Activated CD4-positive, alpha-beta T cell treated with anti-CD3 and anti-CD28 coated beads for 36 hours (primary cell): Measurements from ENCODE around the gene CDK5RAP2. TPM values are rescaled to one million over a fixed set of nuclear protein-coding genes. Genes with fewer than 3 reads are reported as not detected.

ENCODE experiments used
- ATAC-seq: fragments of 200-7000 bp; cut with Tn5 transposase; one replicate; pipeline ENCODE4 v1.10.0; 2021; ENCODE audit warnings: mild to moderate bottlenecking, moderate library complexity
- CTCF ChIA-PET: fragments of 350-600 bp; sonication (Branson Sonifier 250); formaldehyde crosslinking; loops from one replicate; lab custom pipeline; 2021; ENCODE audit warnings: antibody characterized with exemption; lab: Charles Lee
- POLR2A ChIA-PET: fragments of 350-600 bp; sonication (Branson Sonifier 250); formaldehyde crosslinking; loops from one replicate; lab custom pipeline; 2021; ENCODE audit warnings: antibody characterized with exemption, inconsistent platforms; lab: Charles Lee
- DNase-seq: peaks from one replicate; pipeline ENCODE4 v3.0.0-alpha.2; 2020
- H3K27ac Mint-ChIP-seq: one replicate; pipeline ENCODE4 v1.8.0; 2021; ENCODE audit warnings: mixed read lengths
- H3K27me3 Mint-ChIP-seq: one replicate; pipeline ENCODE4 v1.8.0; 2021; ENCODE audit warnings: mixed read lengths
- H3K36me3 Mint-ChIP-seq: one replicate; pipeline ENCODE4 v1.8.0; 2021; ENCODE audit warnings: low read depth, mixed read lengths
- H3K4me1 Mint-ChIP-seq: one replicate; pipeline ENCODE4 v1.8.0; 2021; ENCODE audit warnings: mixed read lengths
- H3K4me3 Mint-ChIP-seq: one replicate; pipeline ENCODE4 v1.8.0; 2021; ENCODE audit warnings: mild to moderate bottlenecking, moderate library complexity, mixed read lengths
- H3K9me3 Mint-ChIP-seq: one replicate; pipeline ENCODE4 v1.8.0; 2021; ENCODE audit warnings: low read depth, mixed read lengths
- intact Hi-C, 2 experiments: fragments of 100-400 bp; cut with DNase I in 1 of 2; cut with micrococcal nuclease in 1 of 2; formaldehyde crosslinking; loops; one replicate each; pipeline versions ENCODE4 v1.14.2 to v1.15.1; 2022 to 2024; cut with DNase I, micrococcal nuclease
- total RNA-seq, 2 experiments: library from RNA; stranded (reverse); gene quantifications; one replicate each; pipeline ENCODE4 v1.2.3, GENCODE V29; 2021

The CDK5RAP2 gene
- total RNA-seq, 2 experiments from 2014 or later: 68.8 to 85.8 TPM

- POLR2A ChIA-PET: no interaction called here
- Mint-ChIP-seq H3K4me1 (no peaks in the 10 kb centered on the region), H3K9me3 (no peaks in the 10 kb centered on the region), H3K27ac (no peak overlapping the region), H3K27me3 (no peaks in the 10 kb centered on the region), H3K4me3 (no peak overlapping the region), H3K36me3 (peaks cover 29% of the 10 kb centered on the region)
- DNase-seq (no peak), ATAC-seq (no peak)
- CTCF ChIA-PET: interaction anchor here (0.5 kb wide), 1 partner anchor 14 kb away, joined by 4 read pairs; no protein-coding TSS in a partner anchor
- intact Hi-C loops: no loop called here
Observed at GRCh38 chr9:120410925-120411501, 169.0 kb downstream of the CDK5RAP2 start.

- Mint-ChIP-seq H3K36me3 (peaks cover 34% of the 10 kb centered on the region), H3K9me3 (no peaks in the 10 kb centered on the region), H3K4me1 (peaks cover 4% of the 10 kb centered on the region), H3K27me3 (no peaks in the 10 kb centered on the region), H3K27ac (no peak overlapping the region), H3K4me3 (no peak overlapping the region)
- DNase-seq (no peak), ATAC-seq (no peak)
- CTCF ChIA-PET: no interaction called here
- intact Hi-C loops: no loop called here
- POLR2A ChIA-PET: no interaction called here
Observed at GRCh38 chr9:120408680-120409258, 171.2 kb downstream of the CDK5RAP2 start.

GRCh38 chr9:120405860-120406259, 174.1 kb downstream of the CDK5RAP2 start:
- Mint-ChIP-seq H3K27me3 (no peaks in the 10 kb centered on the region), H3K36me3 (peaks cover 52% of the 10 kb centered on the region), H3K4me1 (peaks cover 12% of the 10 kb centered on the region), H3K4me3 (no peak overlapping the region), H3K9me3 (no peaks in the 10 kb centered on the region), H3K27ac (no peak overlapping the region)
- DNase-seq (no peak), ATAC-seq (no peak)
- ChIA-PET CTCF (no interaction called here), POLR2A (no interaction called here)
- intact Hi-C loops: no loop called here

- ATAC-seq: no peak
- H3K36me3 Mint-ChIP-seq: peaks cover 50% of the 10 kb centered on the region
- intact Hi-C loops: no loop called here
- CTCF ChIA-PET: interaction anchor here (0.5 kb wide), 1 partner anchor 11 kb away, joined by 3 read pairs; no protein-coding TSS in a partner anchor
- H3K27ac Mint-ChIP-seq: no peak overlapping the region
- DNase-seq: no peak
- H3K4me1 Mint-ChIP-seq: peaks cover 12% of the 10 kb centered on the region
- POLR2A ChIA-PET: no interaction called here
- no peaks in the 10 kb centered on the region for H3K27me3 Mint-ChIP-seq
- no peaks in the 10 kb centered on the region for H3K9me3 Mint-ChIP-seq
- H3K4me3 Mint-ChIP-seq: no peak overlapping the region
Observed at GRCh38 chr9:120405134-120405533, 174.8 kb downstream of the CDK5RAP2 start.

- Mint-ChIP-seq H3K27ac (no peak overlapping the region), H3K9me3 (no peaks in the 10 kb centered on the region), H3K27me3 (no peaks in the 10 kb centered on the region), H3K4me1 (peaks cover 12% of the 10 kb centered on the region), H3K36me3 (peaks cover 52% of the 10 kb centered on the region), H3K4me3 (no peak overlapping the region)
- DNase-seq: no peak
- intact Hi-C loops: no loop called here
- ATAC-seq: no peak
- ChIA-PET CTCF (no interaction called here), POLR2A (no interaction called here)
Observed at GRCh38 chr9:120403543-120403856, 176.5 kb downstream of the CDK5RAP2 start.

GRCh38 chr9:120402741-120403542, 177.0 kb downstream of the CDK5RAP2 start:
- no peaks in the 10 kb centered on the region for H3K9me3 Mint-ChIP-seq
- intact Hi-C loops: no loop called here
- CTCF ChIA-PET: no interaction called here
- H3K27me3 Mint-ChIP-seq: no peaks in the 10 kb centered on the region
- DNase-seq (no peak), ATAC-seq (peak; percentile 70)
- no peak overlapping the region for H3K4me3 Mint-ChIP-seq
- POLR2A ChIA-PET: no interaction called here
- peaks cover 54% of the 10 kb centered on the region for H3K36me3 Mint-ChIP-seq
- no peak overlapping the region for H3K27ac Mint-ChIP-seq
- peaks cover 12% of the 10 kb centered on the region for H3K4me1 Mint-ChIP-seq

- ChIA-PET CTCF (interaction anchor here (1.0 kb wide), 1 partner anchor 38 kb away, joined by 3 read pairs; no protein-coding TSS in a partner anchor), POLR2A (interaction anchor here (0.6 kb wide), 1 partner anchor 1719 kb away, joined by 4 read pairs; no protein-coding TSS in a partner anchor)
- H3K4me1 Mint-ChIP-seq: peaks cover 28% of the 10 kb centered on the region
- H3K36me3 Mint-ChIP-seq: peaks cover 52% of the 10 kb centered on the region
- H3K27me3 Mint-ChIP-seq: no peaks in the 10 kb centered on the region
- no peak overlapping the region for H3K4me3 Mint-ChIP-seq
- H3K27ac Mint-ChIP-seq: no peak overlapping the region
- intact Hi-C loops: no loop called here
- H3K9me3 Mint-ChIP-seq: no peaks in the 10 kb centered on the region
- ATAC-seq: no peak
- DNase-seq: no peak
Observed at GRCh38 chr9:120399940-120400339, 180.0 kb downstream of the CDK5RAP2 start.

GRCh38 chr9:120398286-120398685, 181.7 kb downstream of the CDK5RAP2 start:
- Mint-ChIP-seq H3K27ac (no peak overlapping the region), H3K27me3 (no peaks in the 10 kb centered on the region), H3K4me3 (no peak overlapping the region), H3K4me1 (peaks cover 37% of the 10 kb centered on the region), H3K9me3 (no peaks in the 10 kb centered on the region), H3K36me3 (peaks cover 54% of the 10 kb centered on the region)
- intact Hi-C loops: no loop called here
- POLR2A ChIA-PET: no interaction called here
- DNase-seq (no peak), ATAC-seq (no peak)
- CTCF ChIA-PET: no interaction called here

GRCh38 chr9:120397453-120397852, 182.5 kb downstream of the CDK5RAP2 start:
- ATAC-seq (no peak), DNase-seq (no peak)
- Mint-ChIP-seq H3K4me3 (no peak overlapping the region), H3K9me3 (no peaks in the 10 kb centered on the region), H3K27ac (no peak overlapping the region), H3K36me3 (peaks cover 56% of the 10 kb centered on the region), H3K27me3 (no peaks in the 10 kb centered on the region), H3K4me1 (peaks cover 32% of the 10 kb centered on the region)
- ChIA-PET CTCF (interaction anchor here (0.7 kb wide), 1 partner anchor 14 kb away, joined by 4 read pairs; no protein-coding TSS in a partner anchor), POLR2A (no interaction called here)
- intact Hi-C loops: no loop called here

- peaks cover 32% of the 10 kb centered on the region for H3K4me1 Mint-ChIP-seq
- intact Hi-C loops: no loop called here
- POLR2A ChIA-PET: no interaction called here
- no peak overlapping the region for H3K27ac Mint-ChIP-seq
- H3K36me3 Mint-ChIP-seq: peaks cover 52% of the 10 kb centered on the region
- H3K9me3 Mint-ChIP-seq: no peaks in the 10 kb centered on the region
- CTCF ChIA-PET: interaction anchor here (0.7 kb wide), 1 partner anchor 15 kb away, joined by 4 read pairs; no protein-coding TSS in a partner anchor
- no peak for DNase-seq
- no peak for ATAC-seq
- no peaks in the 10 kb centered on the region for H3K27me3 Mint-ChIP-seq
- no peak overlapping the region for H3K4me3 Mint-ChIP-seq
Observed at GRCh38 chr9:120396931-120397330, 183.0 kb downstream of the CDK5RAP2 start.

- Mint-ChIP-seq H3K4me3 (no peak overlapping the region), H3K27me3 (no peaks in the 10 kb centered on the region), H3K36me3 (peaks cover 52% of the 10 kb centered on the region), H3K9me3 (no peaks in the 10 kb centered on the region), H3K4me1 (peaks cover 32% of the 10 kb centered on the region), H3K27ac (no peak overlapping the region)
- intact Hi-C loops: no loop called here
- POLR2A ChIA-PET: no interaction called here
- ATAC-seq (no peak), DNase-seq (no peak)
- CTCF ChIA-PET: interaction anchor here (0.7 kb wide), 1 partner anchor 15 kb away, joined by 4 read pairs; no protein-coding TSS in a partner anchor
Observed at GRCh38 chr9:120396418-120396817, 183.5 kb downstream of the CDK5RAP2 start.
